GM20000 (cell line): ENCODE results near the gene PGPEP1.
"Not testable (repeated sequence)": the region's sequence is repeated elsewhere in the genome, so short reads cannot be mapped to it uniquely, and the experiment has no call there.

Experiments used
- DNase-seq: peaks from one replicate; pipeline ENCODE4 v3.0.0; 2012; ENCODE audit warnings: low spot score
- CTCF ChIP-seq: IDR thresholded peaks from 2 replicates; pipeline ENCODE4 v1.5.1; 2012; ENCODE audit warnings: mild to moderate bottlenecking, control low read depth; ENCODE audit errors: extremely low read depth, missing control alignments

PGPEP1 gene

GRCh38 chr19:18373407-18373891, 33.1 kb downstream of the PGPEP1 start:
- no peak for DNase-seq
- no peak for TF ChIP-seq CTCF

GRCh38 chr19:18373892-18374629, 33.7 kb downstream of the PGPEP1 start:
- no peak for TF ChIP-seq CTCF
- peak; percentile 91 for DNase-seq

GRCh38 chr19:18377026-18377425, 36.6 kb downstream of the PGPEP1 start:
- no peak for DNase-seq
- TF ChIP-seq CTCF, result no peak

GRCh38 chr19:18379803-18380747, 39.7 kb downstream of the PGPEP1 start:
- no peak for TF ChIP-seq CTCF

GRCh38 chr19:18380843-18381242, 40.4 kb downstream of the PGPEP1 start:
- DNase-seq, result no peak
- TF ChIP-seq CTCF, result no peak

More at GRCh38 chr19:18379803-18380747, 39.7 kb downstream of the PGPEP1 start:
- no peak for DNase-seq

GRCh38 chr19:18383622-18384021, 43.2 kb downstream of the PGPEP1 start:
- DNase-seq, result not testable (repeated sequence)

GRCh38 chr19:18384775-18385174, 44.4 kb downstream of the PGPEP1 start:
- TF ChIP-seq CTCF, result no peak
- no peak for DNase-seq
